ENCODE data around the gene HPSE. TPM values are rescaled to one million over a fixed set of nuclear protein-coding genes. Genes with fewer than 3 reads are reported as not detected.

Gene HPSE
- total RNA-seq, 1 donor from 2014 or later: 0.90 TPM

DNA sequence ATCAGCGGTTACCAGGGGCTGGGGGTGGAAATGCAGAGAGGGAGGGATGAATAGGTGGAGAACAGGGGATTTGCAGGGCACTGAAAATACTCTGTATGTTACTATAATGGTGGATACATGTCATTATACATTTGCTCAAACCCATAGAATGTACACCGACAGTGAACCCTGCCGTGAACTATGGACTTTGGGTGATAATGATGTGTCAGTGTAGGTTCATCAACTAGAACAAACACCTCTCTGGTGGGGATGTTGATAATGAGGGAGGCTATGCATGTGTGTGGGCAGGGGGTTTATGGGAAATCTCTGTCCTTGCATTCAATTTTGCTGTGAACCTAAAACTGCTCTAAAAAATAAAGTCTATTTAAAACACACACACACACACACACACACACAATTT lies 11.5 kb downstream of the HPSE start:
- DNase-seq (ENCODE audit: low spot score): no peak
- no peaks in the 10 kb centered on the region for H3K36me3 Mint-ChIP-seq (ENCODE audit: low read depth)
- no peak for TF ChIP-seq CTCF (IDR thresholded peaks at IDR 0.05)
- no peak overlapping the region for H3K27ac Mint-ChIP-seq (ENCODE audit: unreplicated experiment)
- no peaks in the 10 kb centered on the region for H3K4me1 Mint-ChIP-seq (ENCODE audit: low read depth)
- peaks cover 18% of the 10 kb centered on the region for H3K27me3 Mint-ChIP-seq (ENCODE audit: low read depth)
- no peak overlapping the region for H3K4me3 Mint-ChIP-seq (ENCODE audit: unreplicated experiment)
- H3K9me3 Mint-ChIP-seq (ENCODE audit: low read depth): no peaks in the 10 kb centered on the region

DNA sequence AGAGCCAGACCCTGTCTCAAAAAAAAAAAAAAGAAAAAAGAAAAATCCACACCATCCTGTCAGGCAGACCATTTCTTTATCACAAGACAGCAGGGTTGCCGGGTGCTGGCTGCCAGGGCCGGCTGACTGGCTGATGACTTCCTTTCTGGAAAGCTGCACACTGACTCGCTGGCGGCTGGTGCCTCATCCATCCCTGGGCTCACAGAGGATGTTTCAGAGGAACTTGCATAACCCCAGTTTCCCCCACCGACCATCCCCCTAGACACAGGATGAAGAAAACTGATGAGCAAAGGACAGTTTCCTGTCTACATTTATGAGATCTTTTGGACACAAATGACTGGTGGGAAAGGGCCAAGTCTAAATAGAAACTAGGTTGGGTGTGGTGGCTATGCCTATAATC lies 14.1 kb downstream of the HPSE start:
- DNase-seq (ENCODE audit: low spot score): no peak
- H3K4me3 Mint-ChIP-seq (ENCODE audit: unreplicated experiment): no peak overlapping the region
- no peaks in the 10 kb centered on the region for H3K4me1 Mint-ChIP-seq (ENCODE audit: low read depth)
- H3K36me3 Mint-ChIP-seq (ENCODE audit: low read depth): no peaks in the 10 kb centered on the region
- no peaks in the 10 kb centered on the region for H3K9me3 Mint-ChIP-seq (ENCODE audit: low read depth)
- H3K27me3 Mint-ChIP-seq (ENCODE audit: low read depth): peaks cover 15% of the 10 kb centered on the region
- no peak overlapping the region for H3K27ac Mint-ChIP-seq (ENCODE audit: unreplicated experiment)
- TF ChIP-seq CTCF (IDR thresholded peaks at IDR 0.05): no peak

GRCh38 chr4:83318666-83319065 lies 16.0 kb downstream of the HPSE start:
- H3K4me3 Mint-ChIP-seq (ENCODE audit: unreplicated experiment): no peak overlapping the region
- no peak for TF ChIP-seq CTCF (IDR thresholded peaks at IDR 0.05)
- H3K27ac Mint-ChIP-seq (ENCODE audit: unreplicated experiment): no peak overlapping the region
- no peaks in the 10 kb centered on the region for H3K4me1 Mint-ChIP-seq (ENCODE audit: low read depth)
- no peak for DNase-seq (ENCODE audit: low spot score)
- peaks cover 13% of the 10 kb centered on the region for H3K27me3 Mint-ChIP-seq (ENCODE audit: low read depth)
- no peaks in the 10 kb centered on the region for H3K9me3 Mint-ChIP-seq (ENCODE audit: low read depth)
- no peaks in the 10 kb centered on the region for H3K36me3 Mint-ChIP-seq (ENCODE audit: low read depth)

DNA sequence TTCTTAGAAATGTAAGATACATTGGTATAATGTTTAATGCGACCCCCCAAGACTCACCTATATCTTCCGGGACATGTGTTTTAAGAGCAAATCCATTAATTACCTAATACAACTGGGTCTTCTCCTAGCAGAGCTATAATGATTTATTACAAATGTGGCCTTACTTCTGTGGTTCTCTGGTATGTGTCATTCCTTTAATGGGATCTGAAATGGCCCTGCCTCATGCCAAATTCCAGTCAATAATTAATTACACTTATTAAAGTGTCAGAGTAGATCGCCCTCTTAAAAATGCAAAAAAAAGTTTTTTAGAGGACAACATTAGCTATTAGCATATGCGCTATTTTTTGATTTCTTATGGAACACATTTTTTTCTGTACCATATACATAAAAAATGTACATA lies 17.0 kb downstream of the HPSE start:
- Mint-ChIP-seq H3K27ac (ENCODE audit: unreplicated experiment) (no peak overlapping the region), H3K9me3 (ENCODE audit: low read depth) (no peaks in the 10 kb centered on the region)
- no peak for TF ChIP-seq CTCF (IDR thresholded peaks at IDR 0.05)

GRCh38 chr4:83316459-83317165 lies 18.0 kb downstream of the HPSE start:
- Mint-ChIP-seq H3K27ac (ENCODE audit: unreplicated experiment) (no peak overlapping the region), H3K4me1 (ENCODE audit: low read depth) (no peaks in the 10 kb centered on the region)

More for the DNA sequence above, 17.0 kb downstream of the HPSE start:
- H3K4me1 Mint-ChIP-seq (ENCODE audit: low read depth): no peaks in the 10 kb centered on the region
- H3K27me3 Mint-ChIP-seq (ENCODE audit: low read depth): peaks cover 4% of the 10 kb centered on the region
- H3K36me3 Mint-ChIP-seq (ENCODE audit: low read depth): no peaks in the 10 kb centered on the region
- DNase-seq (ENCODE audit: low spot score): no peak
- H3K4me3 Mint-ChIP-seq (ENCODE audit: unreplicated experiment): no peak overlapping the region

More at GRCh38 chr4:83316459-83317165, 18.0 kb downstream of the HPSE start:
- H3K36me3 Mint-ChIP-seq (ENCODE audit: low read depth): no peaks in the 10 kb centered on the region
- no peak for DNase-seq (ENCODE audit: low spot score)
- TF ChIP-seq CTCF (IDR thresholded peaks at IDR 0.05): no peak
- H3K27me3 Mint-ChIP-seq (ENCODE audit: low read depth): no peaks in the 10 kb centered on the region
- no peaks in the 10 kb centered on the region for H3K9me3 Mint-ChIP-seq (ENCODE audit: low read depth)
- no peak overlapping the region for H3K4me3 Mint-ChIP-seq (ENCODE audit: unreplicated experiment)
